Vagina (tissue), 2 donors: Measurements from ENCODE around the gene SNED1. TPM values are rescaled to one million over a fixed set of nuclear protein-coding genes. Genes with fewer than 3 reads are reported as not detected.
A peak's percentile ranks its signal among the peaks of the same experiment; 100 is the strongest.
"Not testable (repeated sequence)": the region's sequence is repeated elsewhere in the genome, so short reads cannot be mapped to it uniquely, and the experiment has no call there.

ENCODE experiments used
- DNase-seq, 2 donors: peaks; one replicate each; pipeline ENCODE4 v3.0.0-alpha.2; 2017; ENCODE audit errors: extremely low spot score in 2 of 2
- H3K27ac ChIP-seq: fragments of 200-600 bp; sonication (generic); one replicate; pipeline ENCODE4 v1.5.1; 2019
- H3K27me3 ChIP-seq: fragments of 200-600 bp; sonication (generic); one replicate; pipeline ENCODE4 v1.5.1; 2019
- H3K36me3 ChIP-seq, 2 donors: fragments of 200-600 bp; sonication (generic); one replicate each; pipeline ENCODE4 v1.5.1; 2017 to 2019
- H3K4me1 ChIP-seq: fragments of 200-600 bp; sonication (generic); one replicate; pipeline ENCODE4 v1.5.1; 2019
- H3K4me3 ChIP-seq, 2 donors: fragments of 200-600 bp; sonication (generic); 1 replicate in 1 of 2; 2 replicates in 1 of 2; pipeline ENCODE4 v1.5.1; 2016 to 2019
- H3K9me3 ChIP-seq: fragments of 200-600 bp; sonication (generic); one replicate; pipeline ENCODE4 v1.5.1; 2019
- CTCF ChIP-seq, 3 experiments: fragments of 450-650 bp in 2 of 3; fragments of 200-600 bp in 1 of 3; sonication (generic) in 1 of 3; IDR thresholded peaks; one replicate each; pipeline ENCODE4 v1.5.1; 2017 to 2019; ENCODE audit warnings: antibody characterized with exemption in 3 of 3, mild to moderate bottlenecking in 2 of 3, moderate library complexity in 2 of 3
- POLR2A ChIP-seq, 2 donors: fragments of 450-650 bp; IDR thresholded peaks; one replicate each; pipeline ENCODE4 v1.6.1; 2017; ENCODE audit warnings: antibody characterized with exemption in 2 of 2, mild to moderate bottlenecking in 2 of 2, moderate library complexity in 2 of 2
- POLR2AphosphoS5 ChIP-seq, 2 donors: sonication (generic); formaldehyde crosslinking; IDR thresholded peaks; one replicate each; pipeline ENCODE4 v1.9.0; 2017; ENCODE audit warnings: antibody characterized with exemption in 2 of 2, mild to moderate bottlenecking in 2 of 2, low read depth in 1 of 2; ENCODE audit not compliant: insufficient read depth in 1 of 2
- intact Hi-C: fragments of 100-400 bp; cut with DNase I; formaldehyde crosslinking; loops from one replicate; pipeline ENCODE4 v1.15.1; 2023
- total RNA-seq: library from RNA; depleted of rRNA; stranded (reverse); fragments of >200 nt; gene quantifications from one replicate; pipeline ENCODE4 v1.2.3, GENCODE V29; 2016

SNED1 gene
- total RNA-seq, 1 donor from 2014 or later, result 55.5 TPM

DNA sequence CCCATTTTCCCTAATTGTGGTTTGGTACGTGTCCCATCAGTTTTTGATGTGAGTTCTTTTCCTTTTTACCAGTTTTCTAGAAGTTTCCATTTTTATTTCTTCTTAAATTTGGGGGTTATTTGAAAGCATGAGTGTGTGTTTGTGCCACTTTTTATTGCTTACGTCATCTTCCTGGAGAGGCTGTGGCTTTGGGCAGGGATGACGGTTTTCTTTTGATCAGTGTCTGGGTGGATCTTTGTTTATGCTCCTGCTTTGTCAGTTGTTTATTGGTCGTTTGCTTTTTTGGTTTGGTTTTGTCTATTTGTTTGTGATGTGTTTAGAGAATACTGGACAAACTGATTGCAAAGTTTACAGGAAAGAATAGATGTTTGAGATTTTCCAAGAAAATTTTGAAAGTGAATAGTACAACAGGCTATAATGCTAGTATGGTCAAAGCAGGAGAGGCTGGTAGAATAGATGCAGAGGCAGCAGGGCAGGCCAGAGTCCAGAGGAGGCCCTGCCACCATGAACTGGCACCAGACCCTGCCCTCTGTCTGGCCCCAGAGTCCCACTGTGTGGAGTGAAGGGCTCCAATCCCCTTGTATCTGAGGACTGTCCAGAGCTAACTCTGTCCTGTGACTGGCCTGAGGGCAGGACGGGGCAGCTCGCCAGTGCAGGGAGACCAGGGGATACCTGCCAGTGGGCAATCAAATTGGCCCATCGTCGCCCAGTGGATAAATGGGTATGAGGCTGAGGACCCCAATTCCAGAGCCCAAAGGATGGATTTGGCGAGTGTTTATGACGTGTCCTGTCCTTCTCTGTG, 23.4 kb upstream of the SNED1 start:
- H3K4me1 ChIP-seq, result peaks cover 19% of the 10 kb centered on the region
- intact Hi-C loops, result no loop called here
- H3K27ac ChIP-seq, result peak overlapping the region; percentile 20
- no peaks in the 10 kb centered on the region for H3K9me3 ChIP-seq
- no peak for DNase-seq
- no peaks in the 10 kb centered on the region for H3K36me3 ChIP-seq
- TF ChIP-seq POLR2A (IDR thresholded peaks at IDR 0.05) (no peak), POLR2AphosphoS5 (IDR thresholded peaks at IDR 0.05; ENCODE audit: insufficient read depth in 1 of 2, low read depth in 1 of 2) (no peak), CTCF (IDR thresholded peaks at IDR 0.05) (no peak)
- H3K27me3 ChIP-seq, result no peaks in the 10 kb centered on the region
- no peak overlapping the region for H3K4me3 ChIP-seq

- not testable (repeated sequence) for H3K9me3 ChIP-seq
Observed at GRCh38 chr2:240975903-240976302, 22.5 kb upstream of the SNED1 start.

GRCh38 chr2:240981280-240981679, 17.1 kb upstream of the SNED1 start:
- intact Hi-C loops, result no loop called here
- Histone ChIP-seq H3K4me3 (no peak overlapping the region), H3K27ac (no peak overlapping the region), H3K36me3 (no peaks in the 10 kb centered on the region), H3K27me3 (no peaks in the 10 kb centered on the region), H3K9me3 (no peaks in the 10 kb centered on the region), H3K4me1 (peaks cover 3% of the 10 kb centered on the region)
- TF ChIP-seq POLR2A (IDR thresholded peaks at IDR 0.05), result no peak
- no peak for TF ChIP-seq CTCF (IDR thresholded peaks at IDR 0.05)
- no peak for TF ChIP-seq POLR2AphosphoS5 (IDR thresholded peaks at IDR 0.05; ENCODE audit: insufficient read depth in 1 of 2, low read depth in 1 of 2)
- no peak for DNase-seq

More at GRCh38 chr2:240975903-240976302, 22.5 kb upstream of the SNED1 start:
- DNase-seq, intact Hi-C loops, H3K4me3 ChIP-seq, H3K27ac ChIP-seq, H3K36me3 ChIP-seq, H3K27me3 ChIP-seq: not testable (repeated sequence)
- peaks cover 19% of the 10 kb centered on the region for H3K4me1 ChIP-seq

GRCh38 chr2:240981871-240982800, 16.3 kb upstream of the SNED1 start:
- intact Hi-C loops, result no loop called here
- Histone ChIP-seq H3K27ac (peak overlapping the region; percentile 10), H3K9me3 (no peaks in the 10 kb centered on the region), H3K4me3 (no peak overlapping the region), H3K36me3 (no peaks in the 10 kb centered on the region), H3K4me1 (peaks cover 12% of the 10 kb centered on the region), H3K27me3 (no peaks in the 10 kb centered on the region)
- no peak for TF ChIP-seq POLR2A (IDR thresholded peaks at IDR 0.05)
- no peak for TF ChIP-seq POLR2AphosphoS5 (IDR thresholded peaks at IDR 0.05; ENCODE audit: insufficient read depth in 1 of 2, low read depth in 1 of 2)
- TF ChIP-seq CTCF (IDR thresholded peaks at IDR 0.05), result no peak
- no peak for DNase-seq

GRCh38 chr2:240982821-240983281, 15.6 kb upstream of the SNED1 start:
- DNase-seq, result no peak

More at GRCh38 chr2:240982821-240983281, 15.6 kb upstream of the SNED1 start:
- intact Hi-C loops, result no loop called here
- H3K4me3 ChIP-seq, result no peak overlapping the region
- no peaks in the 10 kb centered on the region for H3K9me3 ChIP-seq
- no peaks in the 10 kb centered on the region for H3K36me3 ChIP-seq
- H3K27ac ChIP-seq, result no peak overlapping the region
- H3K27me3 ChIP-seq, result no peaks in the 10 kb centered on the region
- TF ChIP-seq POLR2AphosphoS5 (IDR thresholded peaks at IDR 0.05; ENCODE audit: insufficient read depth in 1 of 2, low read depth in 1 of 2), result no peak
- TF ChIP-seq CTCF (IDR thresholded peaks at IDR 0.05), result no peak
- peaks cover 19% of the 10 kb centered on the region for H3K4me1 ChIP-seq
